HAP-1 (cell line): ENCODE data around the gene ADAM12.

Experiments used
- DNase-seq, 2 experiments: peaks; one replicate each; pipeline ENCODE4 v3.0.0-alpha.2; 2016 to 2020; ENCODE audit warnings: low spot score in 2 of 2
- H3K27me3 ChIP-seq: fragments of 250-450 bp; sonication (Bioruptor Pico); 2 replicates; pipeline ENCODE4 v1.5.1; 2020; ENCODE audit warnings: low read depth, mild to moderate bottlenecking, moderate library complexity
- H3K36me3 ChIP-seq: fragments of 250-450 bp; sonication (Bioruptor Pico); replicated peaks from 2 replicates; pipeline ENCODE4 v1.5.1; 2020; ENCODE audit warnings: mild to moderate bottlenecking
- H3K4me1 ChIP-seq: fragments of 250-450 bp; sonication (Bioruptor Pico); 2 replicates; pipeline ENCODE4 v1.5.1; 2020; ENCODE audit warnings: mild to moderate bottlenecking
- H3K4me3 ChIP-seq: fragments of 250-450 bp; sonication (Bioruptor Pico); 2 replicates; pipeline ENCODE4 v1.5.1; 2020; ENCODE audit warnings: mild to moderate bottlenecking, moderate library complexity
- H3K9me3 ChIP-seq: fragments of 250-450 bp; sonication (Bioruptor Pico); 2 replicates; pipeline ENCODE4 v1.5.1; 2020; ENCODE audit warnings: mild to moderate bottlenecking, moderate library complexity
- in situ Hi-C: fragments of 300-500 bp; cut with MboI; formaldehyde crosslinking; loops from 3 replicates; pipeline ENCODE4 v1.14.3; 2020; ENCODE audit warnings: low sequenced_read_pairs, inconsistent platforms, mixed read lengths

Gene ADAM12

DNA sequence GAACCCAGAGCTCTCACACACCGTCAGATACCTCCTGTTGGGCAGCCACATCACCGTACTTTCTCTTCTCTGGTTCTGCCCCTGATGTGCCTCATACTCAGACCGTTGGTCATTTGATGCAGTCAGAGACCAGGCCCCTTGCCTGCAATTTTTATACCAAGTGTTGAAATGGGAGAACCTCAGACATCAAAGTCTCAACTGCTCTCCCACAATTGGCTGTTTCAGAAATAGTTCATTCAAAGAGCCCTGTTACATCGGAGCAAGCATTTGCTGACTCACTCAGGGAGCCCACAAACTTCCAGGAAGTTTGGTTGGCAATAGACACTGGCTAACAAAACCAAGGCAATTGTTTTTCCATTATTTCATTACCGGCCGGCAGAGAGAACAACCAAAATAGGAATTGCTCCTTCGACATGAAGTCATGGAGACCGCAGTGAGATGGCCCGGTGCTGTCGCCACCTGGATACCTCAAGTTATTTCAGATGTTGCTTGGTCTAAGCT lies 33.5 kb upstream of the ADAM12 start:
- Histone ChIP-seq H3K27me3 (no peaks in the 10 kb centered on the region), H3K9me3 (no peaks in the 10 kb centered on the region), H3K36me3 (no peaks in the 10 kb centered on the region), H3K4me1 (no peaks in the 10 kb centered on the region), H3K4me3 (no peak overlapping the region)
- no peak for DNase-seq
- in situ Hi-C loops = no loop called here

DNA sequence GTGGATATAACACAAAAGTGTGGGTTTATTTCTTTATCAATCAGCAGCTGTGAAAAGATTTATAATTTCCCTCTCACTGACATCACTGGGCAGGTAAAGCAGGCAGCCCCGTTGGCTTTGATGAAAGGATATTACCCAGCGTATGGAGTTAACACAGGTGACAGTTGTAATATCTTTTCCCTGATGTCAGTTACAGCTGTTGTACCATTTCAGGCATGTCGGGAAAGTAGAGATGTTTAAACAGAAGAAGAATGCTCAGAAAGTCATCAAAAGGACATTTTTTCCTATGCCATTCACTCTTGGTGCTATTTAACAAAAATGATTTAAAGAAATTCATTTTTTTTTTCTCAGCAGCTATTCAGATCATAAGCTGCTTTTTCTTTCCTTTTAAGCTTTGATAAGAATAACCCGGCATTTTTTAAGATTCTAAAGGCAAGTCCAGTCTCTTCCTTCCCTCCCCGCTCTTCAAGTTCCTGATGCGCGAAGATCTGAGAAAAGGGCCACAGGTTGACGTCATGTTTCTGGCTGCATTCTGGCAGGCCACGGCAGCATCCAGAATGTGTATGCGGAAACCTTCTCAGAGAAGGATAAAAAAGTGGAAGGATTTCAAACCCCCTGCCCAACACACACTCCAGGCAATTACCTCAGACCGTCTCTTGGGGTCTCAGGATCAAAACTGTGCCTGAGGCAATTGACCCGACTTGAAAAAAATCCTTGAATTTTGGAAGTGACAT lies 32.5 kb upstream of the ADAM12 start:
- no peak overlapping the region for H3K4me3 ChIP-seq
- H3K9me3 ChIP-seq = no peaks in the 10 kb centered on the region
- in situ Hi-C loops = no loop called here
- H3K27me3 ChIP-seq = no peaks in the 10 kb centered on the region
- H3K36me3 ChIP-seq = no peaks in the 10 kb centered on the region
- no peaks in the 10 kb centered on the region for H3K4me1 ChIP-seq
- no peak for DNase-seq

DNA sequence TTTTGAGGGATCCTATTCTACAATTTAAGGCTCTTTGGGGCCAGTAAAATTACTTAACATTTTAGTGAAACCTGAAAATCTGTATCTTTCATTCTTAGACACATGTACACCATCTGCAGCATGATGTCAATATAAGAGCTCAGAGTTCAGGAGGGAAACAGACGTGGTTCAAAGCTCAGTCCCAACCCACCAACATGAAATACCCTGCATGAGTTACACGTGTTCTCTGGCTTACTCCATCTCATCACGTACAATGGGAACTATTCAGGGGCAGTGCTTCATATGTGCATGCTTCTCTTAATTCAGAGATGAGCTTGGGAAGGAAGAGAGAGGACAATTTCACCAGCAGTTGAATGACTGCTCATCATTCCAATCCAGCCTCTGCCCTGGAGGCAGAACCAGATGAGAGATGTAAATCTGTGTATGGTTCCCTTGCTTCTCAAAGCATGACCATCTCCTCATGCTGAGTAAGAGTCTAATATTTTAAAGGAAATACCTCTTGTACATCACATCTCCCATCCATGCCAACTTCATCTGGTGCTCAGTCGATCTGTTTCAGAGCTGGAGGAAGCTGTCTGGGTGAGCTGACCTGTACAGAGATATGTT lies 29.0 kb upstream of the ADAM12 start:
- Histone ChIP-seq H3K4me1 (no peaks in the 10 kb centered on the region), H3K36me3 (no peaks in the 10 kb centered on the region), H3K4me3 (no peak overlapping the region), H3K27me3 (no peaks in the 10 kb centered on the region), H3K9me3 (no peaks in the 10 kb centered on the region)
- in situ Hi-C loops = no loop called here
- no peak for DNase-seq

DNA sequence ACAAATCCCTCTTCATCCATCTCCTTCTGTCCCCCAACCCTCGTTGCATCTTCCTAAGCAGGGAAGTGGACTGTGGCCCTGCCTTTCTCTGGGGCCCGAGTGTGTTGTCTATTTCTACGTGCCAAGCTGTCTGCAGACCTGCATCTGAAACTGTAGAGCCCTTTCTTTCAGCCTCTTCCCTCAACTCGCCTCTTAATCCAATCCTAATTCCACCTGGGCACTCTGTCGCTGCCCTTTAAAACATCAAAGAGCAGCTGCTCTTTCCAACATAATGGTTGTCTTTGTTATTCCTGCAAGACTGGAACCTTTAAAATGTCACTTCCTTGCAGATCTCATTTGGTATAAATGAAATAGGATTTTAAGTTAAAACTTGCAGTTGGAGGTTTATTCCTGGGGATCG lies 21.5 kb upstream of the ADAM12 start:
- H3K4me3 ChIP-seq = no peak overlapping the region
- H3K36me3 ChIP-seq = no peaks in the 10 kb centered on the region
- no peaks in the 10 kb centered on the region for H3K4me1 ChIP-seq
- in situ Hi-C loops = no loop called here
- DNase-seq = no peak
- H3K27me3 ChIP-seq = peaks cover 4% of the 10 kb centered on the region; the same call in 1 of the 2 replicates
- H3K9me3 ChIP-seq = no peaks in the 10 kb centered on the region

DNA sequence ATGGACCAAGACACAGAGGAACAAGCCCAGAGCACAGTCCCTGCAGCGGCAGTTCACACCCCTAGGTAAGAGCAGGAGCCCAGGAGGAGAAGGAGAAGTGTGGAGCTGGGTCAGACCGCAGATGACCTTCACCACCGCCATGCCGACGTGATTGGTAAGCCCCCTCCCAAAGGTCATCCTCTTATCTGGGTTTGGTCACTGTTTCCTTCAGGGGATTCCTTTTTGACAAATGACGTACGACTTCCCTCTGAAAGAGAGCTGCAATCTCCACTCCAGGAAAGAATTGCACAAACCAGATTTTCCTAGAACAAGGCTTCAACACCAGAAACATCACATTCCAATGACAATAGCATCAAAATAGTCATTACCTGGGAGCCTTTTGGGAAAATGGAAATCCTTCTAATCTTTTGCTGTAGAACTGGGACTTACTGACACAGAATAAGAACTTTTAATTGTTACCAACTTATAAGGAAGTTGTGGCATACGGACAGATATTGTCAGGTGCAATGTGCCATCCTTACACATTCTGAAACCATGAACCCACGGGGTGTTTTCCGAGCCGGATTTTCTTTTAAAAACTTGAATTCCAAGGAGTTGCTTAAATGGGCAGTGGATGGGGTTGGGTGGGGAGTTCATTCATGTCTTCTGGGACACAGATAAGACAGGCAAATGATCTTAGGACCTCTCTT lies 20.8 kb upstream of the ADAM12 start:
- DNase-seq = no peak
- peaks cover 4% of the 10 kb centered on the region; the same call in 1 of the 2 replicates for H3K27me3 ChIP-seq
- H3K36me3 ChIP-seq = no peaks in the 10 kb centered on the region
- no peaks in the 10 kb centered on the region for H3K4me1 ChIP-seq
- no peaks in the 10 kb centered on the region for H3K9me3 ChIP-seq
- no peak overlapping the region for H3K4me3 ChIP-seq
- in situ Hi-C loops = no loop called here

DNA sequence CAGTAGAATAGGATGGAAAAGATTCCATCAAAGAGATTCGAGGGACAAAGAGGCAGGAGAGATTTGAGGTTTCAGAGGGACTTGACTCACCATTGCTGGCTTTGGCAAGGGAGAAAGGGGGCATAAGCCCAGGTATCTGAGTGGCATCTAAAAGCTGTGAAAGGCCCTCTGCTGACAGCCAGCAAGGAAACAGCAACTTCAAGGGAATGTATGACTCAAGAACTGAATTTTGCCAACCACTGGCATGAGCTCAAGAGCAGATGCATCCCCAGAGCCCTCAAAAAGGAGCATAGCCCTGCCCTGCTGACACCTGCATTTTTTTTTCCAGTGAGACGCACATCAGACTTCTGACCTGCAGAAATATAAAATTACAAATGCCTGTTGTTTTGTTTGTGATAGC lies 19.6 kb upstream of the ADAM12 start:
- no peaks in the 10 kb centered on the region for H3K36me3 ChIP-seq
- no peak overlapping the region for H3K4me3 ChIP-seq
- DNase-seq = no peak
- no peaks in the 10 kb centered on the region for H3K4me1 ChIP-seq
- peaks cover 4% of the 10 kb centered on the region; the same call in 1 of the 2 replicates for H3K27me3 ChIP-seq
- in situ Hi-C loops = no loop called here
- no peaks in the 10 kb centered on the region for H3K9me3 ChIP-seq

DNA sequence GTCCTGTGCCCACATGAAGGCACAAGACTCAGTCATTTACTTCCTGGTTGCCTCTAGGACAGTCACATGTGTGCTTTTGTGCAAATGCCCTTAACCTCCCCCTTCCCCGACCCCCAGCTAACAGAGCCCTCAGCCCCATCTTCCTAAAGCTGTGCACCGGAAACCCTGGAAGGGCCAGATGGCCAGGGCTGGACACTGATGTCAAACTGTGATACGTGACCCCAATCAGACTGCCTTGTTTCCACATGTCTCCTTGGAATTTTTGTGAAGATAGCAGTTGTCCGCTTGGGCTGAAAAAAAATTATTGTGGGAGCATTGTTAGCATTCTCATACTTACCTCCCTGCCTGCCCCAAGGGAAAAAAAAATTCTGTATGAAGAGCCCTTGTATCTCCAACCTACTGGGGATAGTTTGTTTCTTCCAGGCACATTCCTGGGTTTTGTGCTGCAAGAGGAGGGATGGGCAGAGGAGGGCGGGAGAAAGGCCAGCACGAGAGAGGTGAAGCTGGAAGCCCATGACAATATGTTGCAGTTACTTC lies 17.0 kb upstream of the ADAM12 start:
- no peaks in the 10 kb centered on the region for H3K9me3 ChIP-seq
- no peak for DNase-seq
- in situ Hi-C loops = no loop called here
- H3K27me3 ChIP-seq = peaks cover 4% of the 10 kb centered on the region; the same call in 1 of the 2 replicates
- H3K4me3 ChIP-seq = no peak overlapping the region
- no peaks in the 10 kb centered on the region for H3K4me1 ChIP-seq
- H3K36me3 ChIP-seq = no peaks in the 10 kb centered on the region

DNA sequence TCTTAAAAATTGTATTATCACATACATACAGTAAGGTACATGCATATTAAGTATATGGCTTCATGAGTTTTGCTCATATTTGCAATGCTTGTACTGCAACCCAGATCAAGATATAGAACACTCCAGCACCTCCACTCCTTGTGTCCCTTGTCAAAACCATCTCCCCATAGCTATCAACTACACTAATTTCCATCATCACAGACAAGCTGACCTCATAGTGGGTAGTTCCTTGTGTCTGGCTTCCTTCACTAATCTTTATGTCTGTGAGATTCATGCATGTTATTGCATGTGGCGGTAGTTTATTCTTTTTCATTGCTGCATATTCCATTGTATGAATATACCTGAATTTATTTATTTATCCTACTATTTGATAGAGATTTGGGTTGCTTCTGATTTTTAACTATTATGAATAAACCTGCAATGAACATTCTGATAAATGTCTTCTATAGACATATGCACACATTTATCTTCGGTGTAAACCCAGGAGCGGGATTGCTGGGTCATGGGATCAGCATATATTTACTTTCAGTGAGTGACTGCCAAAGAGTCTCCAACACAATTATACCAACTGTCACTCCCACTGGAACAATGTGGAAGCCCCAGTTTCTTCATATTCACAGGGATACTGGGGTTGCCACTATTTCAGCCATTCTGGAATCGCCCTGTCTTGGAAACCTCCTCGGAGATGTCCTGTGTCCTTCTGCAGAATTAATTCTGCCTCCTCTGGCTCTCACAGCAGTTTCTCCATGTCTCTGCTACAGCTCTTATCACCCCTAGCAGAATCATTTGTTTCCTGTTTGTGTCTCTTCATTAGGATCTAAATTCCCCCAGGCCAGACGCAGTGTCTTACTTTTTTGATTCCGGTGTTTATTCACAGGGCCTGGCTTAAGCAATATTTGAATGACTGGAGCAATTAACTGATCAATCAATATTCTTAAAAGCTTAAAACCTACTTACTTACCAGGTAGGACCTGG lies 14.7 kb upstream of the ADAM12 start:
- no peaks in the 10 kb centered on the region for H3K4me1 ChIP-seq
- H3K4me3 ChIP-seq = no peak overlapping the region
- in situ Hi-C loops = no loop called here
- no peaks in the 10 kb centered on the region for H3K9me3 ChIP-seq
- no peaks in the 10 kb centered on the region for H3K27me3 ChIP-seq
- H3K36me3 ChIP-seq = no peaks in the 10 kb centered on the region
- DNase-seq = no peak

DNA sequence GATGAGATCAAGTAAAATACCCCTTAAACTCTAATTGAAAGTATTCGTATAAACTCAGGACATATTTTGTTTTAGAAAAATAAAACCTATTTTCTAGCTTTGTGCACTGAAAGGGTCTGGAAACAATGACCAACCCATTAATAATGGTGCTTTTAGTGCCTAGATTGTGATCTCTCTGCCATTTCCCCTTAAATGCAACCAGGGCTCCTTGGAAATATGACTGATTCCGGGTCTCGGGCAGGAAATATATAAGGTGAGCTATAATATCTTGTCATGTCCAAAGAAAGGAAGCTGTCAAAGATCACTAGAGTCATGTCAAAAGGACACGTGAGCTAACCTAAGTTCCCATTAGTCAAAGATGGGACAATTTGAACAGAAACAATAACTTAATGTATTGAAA lies 12.4 kb upstream of the ADAM12 start:
- no peaks in the 10 kb centered on the region for H3K4me1 ChIP-seq
- no peak overlapping the region for H3K4me3 ChIP-seq
- in situ Hi-C loops = no loop called here

DNA sequence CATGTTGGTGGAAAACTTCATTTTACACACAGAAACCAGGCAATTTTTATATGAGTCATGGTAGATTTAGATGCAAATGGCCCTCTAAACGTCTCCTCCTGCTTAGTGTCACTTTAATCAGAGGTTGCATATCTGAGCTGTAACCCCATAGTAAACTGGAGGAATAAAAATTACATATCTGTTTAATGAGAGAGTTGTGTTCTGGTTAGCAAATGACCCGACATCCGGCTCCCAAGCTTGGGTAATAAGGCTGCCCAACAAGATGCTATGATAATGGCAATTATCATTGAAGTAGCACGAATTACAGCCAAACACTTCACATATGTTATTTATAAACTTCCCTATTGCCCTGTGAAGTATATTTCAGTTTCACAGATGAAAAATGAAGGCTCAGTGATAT lies 10.6 kb upstream of the ADAM12 start:
- H3K9me3 ChIP-seq = no peaks in the 10 kb centered on the region
- in situ Hi-C loops = loop anchor here (10.0 kb wide), 1 partner anchor 414 kb away; no protein-coding TSS in a partner anchor
- H3K4me3 ChIP-seq = no peak overlapping the region
- H3K27me3 ChIP-seq = peaks cover 3% of the 10 kb centered on the region; the same call in 1 of the 2 replicates
- no peak for DNase-seq
- no peaks in the 10 kb centered on the region for H3K4me1 ChIP-seq
- no peaks in the 10 kb centered on the region for H3K36me3 ChIP-seq

More for the DNA sequence above, 12.4 kb upstream of the ADAM12 start:
- no peak for DNase-seq
- H3K36me3 ChIP-seq = no peaks in the 10 kb centered on the region
- no peaks in the 10 kb centered on the region for H3K9me3 ChIP-seq
- H3K27me3 ChIP-seq = peaks cover 3% of the 10 kb centered on the region; the same call in 1 of the 2 replicates

DNA sequence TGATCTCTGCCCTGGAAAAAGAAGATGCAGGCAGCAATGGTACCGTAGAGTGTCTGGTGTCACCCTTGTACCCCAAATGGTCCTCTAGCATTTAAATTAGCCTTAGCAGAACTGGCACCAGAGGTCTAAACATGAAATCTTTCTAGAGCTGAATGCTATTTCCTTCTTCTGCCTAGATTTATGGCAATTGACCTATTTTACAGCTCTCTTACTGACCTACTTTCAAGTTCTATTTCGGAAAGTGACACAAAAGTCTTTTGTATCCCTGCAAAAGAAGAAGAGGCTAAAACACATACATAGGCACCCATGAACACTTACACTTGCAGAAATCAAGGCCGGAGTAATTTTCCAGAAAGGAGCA lies 10.1 kb upstream of the ADAM12 start:
- H3K27me3 ChIP-seq = peaks cover 3% of the 10 kb centered on the region; the same call in 1 of the 2 replicates
- H3K4me3 ChIP-seq = no peak overlapping the region
- H3K4me1 ChIP-seq = no peaks in the 10 kb centered on the region
- in situ Hi-C loops = loop anchor here (10.0 kb wide), 1 partner anchor 414 kb away; no protein-coding TSS in a partner anchor
- no peaks in the 10 kb centered on the region for H3K36me3 ChIP-seq
- H3K9me3 ChIP-seq = no peaks in the 10 kb centered on the region
- DNase-seq = no peak

DNA sequence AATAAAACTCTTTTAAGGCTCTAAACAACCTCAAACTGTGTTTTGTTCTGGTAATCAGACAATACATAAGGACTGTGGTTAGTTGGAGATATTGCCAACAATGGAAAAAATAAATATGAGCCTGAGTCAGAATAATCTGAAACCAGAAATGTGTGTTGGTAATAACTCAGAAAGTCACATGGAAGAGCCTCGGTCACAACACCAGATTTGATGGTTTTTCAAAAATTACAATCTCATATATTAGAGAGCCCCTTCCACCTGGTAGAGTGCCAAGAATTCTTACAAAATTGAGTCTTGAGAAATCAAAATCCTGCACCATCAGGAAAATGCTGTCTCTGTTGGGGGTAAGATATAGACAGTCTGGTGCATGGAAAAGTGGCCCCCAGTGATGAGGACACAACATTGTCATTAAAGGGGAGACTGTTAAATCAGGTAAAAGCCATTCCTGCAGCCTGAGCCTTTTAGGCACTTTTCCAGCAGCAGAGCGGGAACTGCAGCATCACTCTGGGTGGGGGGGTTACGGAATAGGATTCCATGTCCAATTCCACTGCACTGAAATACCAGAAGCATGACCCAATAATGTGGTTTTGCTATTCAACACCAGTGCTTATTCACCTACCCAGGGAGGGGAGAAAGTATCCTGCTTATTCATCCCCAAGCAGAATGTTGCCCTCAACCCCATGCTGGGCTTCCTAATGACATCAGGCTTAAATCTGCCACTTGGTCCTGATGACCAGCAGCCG lies 9.5 kb upstream of the ADAM12 start:
- Histone ChIP-seq H3K27me3 (peaks cover 3% of the 10 kb centered on the region; the same call in 1 of the 2 replicates), H3K4me1 (no peaks in the 10 kb centered on the region), H3K4me3 (no peak overlapping the region), H3K36me3 (no peaks in the 10 kb centered on the region), H3K9me3 (no peaks in the 10 kb centered on the region)
- no peak for DNase-seq
- in situ Hi-C loops = loop anchor here (10.0 kb wide), 1 partner anchor 413 kb away; no protein-coding TSS in a partner anchor
